ENCODE data around the gene GNAL.
"Not testable (repeated sequence)": the region's sequence is repeated elsewhere in the genome, so short reads cannot be mapped to it uniquely, and the experiment has no call there.

The GNAL gene

GRCh38 chr18:11690660-11691059, 1.6 kb downstream of the GNAL start:
- not testable (repeated sequence) for H3K4me1 ChIP-seq (ENCODE audit: control insufficient read depth, insufficient read depth, low read length); H3K27ac ChIP-seq (ENCODE audit: low read depth, low read length); H3K36me3 ChIP-seq (ENCODE audit: control insufficient read depth, insufficient read depth, low read length); H3K9ac ChIP-seq (ENCODE audit: low read length); H3K4me3 ChIP-seq (ENCODE audit: low read depth, low read length); H3K9me3 ChIP-seq (ENCODE audit: control insufficient read depth, insufficient read depth, low read depth, low read length)
- peaks cover 14% of the 10 kb centered on the region for H3K27me3 ChIP-seq (ENCODE audit: control insufficient read depth, insufficient read depth, low read length)

GRCh38 chr18:11695736-11696135, 6.7 kb downstream of the GNAL start:
- no peak overlapping the region for H3K27ac ChIP-seq (ENCODE audit: low read depth, low read length)
- no peak overlapping the region for H3K9ac ChIP-seq (ENCODE audit: low read length)
- H3K27me3 ChIP-seq (ENCODE audit: control insufficient read depth, insufficient read depth, low read length) = no peaks in the 10 kb centered on the region
- no peak overlapping the region for H3K4me3 ChIP-seq (ENCODE audit: low read depth, low read length)
- H3K4me1 ChIP-seq (ENCODE audit: control insufficient read depth, insufficient read depth, low read length) = no peaks in the 10 kb centered on the region
- no peaks in the 10 kb centered on the region for H3K36me3 ChIP-seq (ENCODE audit: control insufficient read depth, insufficient read depth, low read length)
- no peaks in the 10 kb centered on the region for H3K9me3 ChIP-seq (ENCODE audit: control insufficient read depth, insufficient read depth, low read depth, low read length)

DNA sequence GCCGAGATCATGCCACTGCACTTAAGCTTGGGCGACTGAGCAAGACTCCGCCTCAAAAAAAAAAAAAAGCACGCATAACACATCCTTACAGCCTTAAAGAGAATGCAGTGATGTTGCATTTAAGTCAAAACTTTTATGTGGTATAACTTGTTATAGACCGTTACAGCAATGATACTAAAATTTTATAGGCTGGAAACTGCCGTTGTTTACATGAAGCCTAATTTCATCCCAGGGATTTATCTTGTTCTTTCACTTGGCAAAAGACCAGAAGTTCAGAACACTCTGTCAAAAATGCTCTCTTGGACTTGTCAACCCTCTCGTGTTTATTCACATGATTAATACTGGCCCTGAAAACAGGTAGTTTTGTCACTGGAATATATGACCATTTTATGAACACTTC, 7.4 kb downstream of the GNAL start:
- H3K4me3 ChIP-seq (ENCODE audit: low read depth, low read length) = no peak overlapping the region
- no peak overlapping the region for H3K27ac ChIP-seq (ENCODE audit: low read depth, low read length)
- no peaks in the 10 kb centered on the region for H3K9me3 ChIP-seq (ENCODE audit: control insufficient read depth, insufficient read depth, low read depth, low read length)
- no peaks in the 10 kb centered on the region for H3K27me3 ChIP-seq (ENCODE audit: control insufficient read depth, insufficient read depth, low read length)
- H3K4me1 ChIP-seq (ENCODE audit: control insufficient read depth, insufficient read depth, low read length) = no peaks in the 10 kb centered on the region
- no peaks in the 10 kb centered on the region for H3K36me3 ChIP-seq (ENCODE audit: control insufficient read depth, insufficient read depth, low read length)
- H3K9ac ChIP-seq (ENCODE audit: low read length) = no peak overlapping the region

- Histone ChIP-seq H3K27ac (ENCODE audit: low read depth, low read length) (no peak overlapping the region), H3K27me3 (ENCODE audit: control insufficient read depth, insufficient read depth, low read length) (no peaks in the 10 kb centered on the region), H3K4me1 (ENCODE audit: control insufficient read depth, insufficient read depth, low read length) (peaks cover 3% of the 10 kb centered on the region; the same call in 1 of the 2 replicates), H3K9ac (ENCODE audit: low read length) (no peak overlapping the region), H3K9me3 (ENCODE audit: control insufficient read depth, insufficient read depth, low read depth, low read length) (no peaks in the 10 kb centered on the region), H3K36me3 (ENCODE audit: control insufficient read depth, insufficient read depth, low read length) (no peaks in the 10 kb centered on the region), H3K4me3 (ENCODE audit: low read depth, low read length) (no peak overlapping the region)
Measured at GRCh38 chr18:11700876-11701275, 11.8 kb downstream of the GNAL start.

DNA sequence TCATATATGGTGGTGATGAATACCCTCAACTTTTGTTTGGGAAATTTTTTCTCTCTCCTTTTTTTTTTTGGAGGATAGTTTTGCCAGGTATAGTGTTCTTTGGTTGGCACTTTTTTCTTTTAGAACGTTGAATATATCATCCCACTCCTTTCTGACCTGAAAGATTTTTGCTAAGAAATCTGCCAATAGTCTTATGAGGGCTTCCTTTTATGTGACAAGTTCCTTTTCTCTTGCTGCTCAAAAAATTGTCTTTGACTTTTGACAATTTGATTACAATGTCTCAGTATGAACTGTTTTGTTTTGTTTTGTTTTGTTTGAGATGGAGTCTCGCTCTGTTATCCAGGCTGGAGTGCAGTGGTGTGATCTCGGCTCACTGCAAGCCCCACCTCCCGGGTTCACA, 21.5 kb downstream of the GNAL start:
- Histone ChIP-seq H3K36me3 (ENCODE audit: control insufficient read depth, insufficient read depth, low read length) (no peaks in the 10 kb centered on the region), H3K27ac (ENCODE audit: low read depth, low read length) (no peak overlapping the region), H3K9ac (ENCODE audit: low read length) (no peak overlapping the region), H3K4me1 (ENCODE audit: control insufficient read depth, insufficient read depth, low read length) (peaks cover 24% of the 10 kb centered on the region), H3K27me3 (ENCODE audit: control insufficient read depth, insufficient read depth, low read length) (no peaks in the 10 kb centered on the region; the same call in 1 of the 2 replicates), H3K4me3 (ENCODE audit: low read depth, low read length) (no peak overlapping the region), H3K9me3 (ENCODE audit: control insufficient read depth, insufficient read depth, low read depth, low read length) (peaks cover 13% of the 10 kb centered on the region; the same call in 1 of the 2 replicates)

GRCh38 chr18:11713756-11714155, 24.7 kb downstream of the GNAL start:
- H3K36me3 ChIP-seq (ENCODE audit: control insufficient read depth, insufficient read depth, low read length) = no peaks in the 10 kb centered on the region
- H3K4me3 ChIP-seq (ENCODE audit: low read depth, low read length) = 0 out of 2 replicates have a peak overlapping the region, but pooled peaks have one; percentile 17
- no peaks in the 10 kb centered on the region; the same call in 1 of the 2 replicates for H3K27me3 ChIP-seq (ENCODE audit: control insufficient read depth, insufficient read depth, low read length)
- H3K4me1 ChIP-seq (ENCODE audit: control insufficient read depth, insufficient read depth, low read length) = peaks cover 24% of the 10 kb centered on the region
- peak overlapping the region; percentile 63 for H3K9ac ChIP-seq (ENCODE audit: low read length)
- peak overlapping the region; percentile 67; the same call in 1 of the 2 replicates for H3K27ac ChIP-seq (ENCODE audit: low read depth, low read length)
- peaks cover 11% of the 10 kb centered on the region; the same call in 1 of the 2 replicates for H3K9me3 ChIP-seq (ENCODE audit: control insufficient read depth, insufficient read depth, low read depth, low read length)

DNA sequence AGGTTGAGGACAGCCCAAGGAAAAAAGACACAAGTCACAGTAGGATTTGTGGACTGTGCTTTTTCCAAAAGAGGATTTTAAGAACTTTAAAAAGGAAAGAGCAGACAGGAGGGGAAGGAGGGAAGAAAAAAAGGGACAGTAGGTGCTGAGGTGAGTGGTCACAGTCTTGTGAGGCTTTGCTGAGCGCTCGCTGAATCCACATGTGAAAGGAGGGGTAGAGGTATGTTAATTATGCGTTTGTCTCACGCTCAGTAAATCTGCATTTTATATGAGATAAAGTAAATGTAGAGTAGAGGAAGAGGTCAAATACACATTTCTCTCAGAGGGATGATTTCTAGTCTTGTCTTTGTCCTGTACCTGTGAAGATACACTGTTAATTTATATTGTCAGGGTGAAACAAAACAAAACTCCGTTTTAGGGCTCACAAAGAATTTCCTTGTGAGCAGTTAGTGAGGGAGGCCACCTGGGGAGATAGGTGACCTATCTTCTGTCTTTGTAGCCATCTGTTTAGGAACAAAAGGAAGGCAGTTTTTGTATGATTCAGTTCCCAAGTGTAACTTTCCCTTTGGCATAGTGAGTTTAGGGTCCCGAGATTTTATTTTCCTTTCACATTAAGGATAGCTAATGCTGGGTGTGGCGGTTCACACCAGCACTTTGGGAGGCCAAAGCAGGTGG, 25.3 kb downstream of the GNAL start:
- Histone ChIP-seq H3K9me3 (ENCODE audit: control insufficient read depth, insufficient read depth, low read depth, low read length) (peaks cover 9% of the 10 kb centered on the region; the same call in 1 of the 2 replicates), H3K27me3 (ENCODE audit: control insufficient read depth, insufficient read depth, low read length) (no peaks in the 10 kb centered on the region; the same call in 1 of the 2 replicates), H3K4me1 (ENCODE audit: control insufficient read depth, insufficient read depth, low read length) (peaks cover 24% of the 10 kb centered on the region), H3K27ac (ENCODE audit: low read depth, low read length) (peak overlapping the region; percentile 67; the same call in 1 of the 2 replicates), H3K4me3 (ENCODE audit: low read depth, low read length) (peak overlapping the region; percentile 17; the same call in 1 of the 2 replicates), H3K9ac (ENCODE audit: low read length) (peak overlapping the region; percentile 63), H3K36me3 (ENCODE audit: control insufficient read depth, insufficient read depth, low read length) (no peaks in the 10 kb centered on the region)

DNA sequence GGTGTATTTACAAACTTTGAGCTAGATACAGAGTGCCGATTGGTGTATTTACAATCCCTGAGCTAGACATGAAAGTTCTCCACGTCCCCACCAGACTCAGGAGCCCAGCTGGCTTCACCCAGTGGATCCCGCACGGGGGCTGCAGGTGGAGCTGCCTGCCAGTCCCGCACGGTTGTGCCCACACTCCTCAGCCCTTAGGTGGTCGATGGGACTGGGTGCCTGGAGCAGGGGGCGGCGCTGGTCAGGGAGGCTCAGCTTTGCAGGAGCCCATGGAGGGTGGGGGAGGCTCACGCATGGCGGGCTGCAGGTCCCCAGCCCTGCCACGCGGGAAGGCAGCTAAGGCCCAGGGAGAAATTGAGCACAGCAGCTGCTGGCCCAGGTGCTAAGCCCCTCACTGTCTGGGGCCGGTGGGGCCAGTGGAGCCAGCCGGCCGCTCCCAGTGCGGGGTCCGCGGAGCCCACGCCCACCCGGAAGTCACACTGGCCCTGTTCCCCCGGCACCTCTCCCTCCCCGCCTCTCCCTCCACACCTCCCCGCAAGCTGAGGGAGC, 27.8 kb downstream of the GNAL start:
- H3K36me3 ChIP-seq (ENCODE audit: control insufficient read depth, insufficient read depth, low read length); H3K27me3 ChIP-seq (ENCODE audit: control insufficient read depth, insufficient read depth, low read length); H3K4me3 ChIP-seq (ENCODE audit: low read depth, low read length); H3K27ac ChIP-seq (ENCODE audit: low read depth, low read length); H3K9me3 ChIP-seq (ENCODE audit: control insufficient read depth, insufficient read depth, low read depth, low read length); H3K9ac ChIP-seq (ENCODE audit: low read length): not testable (repeated sequence)
- H3K4me1 ChIP-seq (ENCODE audit: control insufficient read depth, insufficient read depth, low read length) = peaks cover 24% of the 10 kb centered on the region

GRCh38 chr18:11719050-11719449, 30.0 kb downstream of the GNAL start:
- H3K9me3 ChIP-seq (ENCODE audit: control insufficient read depth, insufficient read depth, low read depth, low read length) = 0 out of 2 replicates have a peak, but pooled peaks cover 4% of the 10 kb centered on the region
- H3K36me3 ChIP-seq (ENCODE audit: control insufficient read depth, insufficient read depth, low read length) = no peaks in the 10 kb centered on the region
- H3K27me3 ChIP-seq (ENCODE audit: control insufficient read depth, insufficient read depth, low read length) = no peaks in the 10 kb centered on the region
- no peak overlapping the region for H3K27ac ChIP-seq (ENCODE audit: low read depth, low read length)
- no peak overlapping the region for H3K4me3 ChIP-seq (ENCODE audit: low read depth, low read length)
- H3K9ac ChIP-seq (ENCODE audit: low read length) = no peak overlapping the region
- H3K4me1 ChIP-seq (ENCODE audit: control insufficient read depth, insufficient read depth, low read length) = peaks cover 12% of the 10 kb centered on the region

GRCh38 chr18:11719621-11720020, 30.6 kb downstream of the GNAL start:
- no peak overlapping the region for H3K9ac ChIP-seq (ENCODE audit: low read length)
- H3K36me3 ChIP-seq (ENCODE audit: control insufficient read depth, insufficient read depth, low read length) = no peaks in the 10 kb centered on the region
- H3K27ac ChIP-seq (ENCODE audit: low read depth, low read length) = no peak overlapping the region
- H3K4me3 ChIP-seq (ENCODE audit: low read depth, low read length) = no peak overlapping the region
- 0 out of 2 replicates have a peak, but pooled peaks cover 4% of the 10 kb centered on the region for H3K9me3 ChIP-seq (ENCODE audit: control insufficient read depth, insufficient read depth, low read depth, low read length)
- H3K4me1 ChIP-seq (ENCODE audit: control insufficient read depth, insufficient read depth, low read length) = peaks cover 6% of the 10 kb centered on the region
- H3K27me3 ChIP-seq (ENCODE audit: control insufficient read depth, insufficient read depth, low read length) = no peaks in the 10 kb centered on the region

DNA sequence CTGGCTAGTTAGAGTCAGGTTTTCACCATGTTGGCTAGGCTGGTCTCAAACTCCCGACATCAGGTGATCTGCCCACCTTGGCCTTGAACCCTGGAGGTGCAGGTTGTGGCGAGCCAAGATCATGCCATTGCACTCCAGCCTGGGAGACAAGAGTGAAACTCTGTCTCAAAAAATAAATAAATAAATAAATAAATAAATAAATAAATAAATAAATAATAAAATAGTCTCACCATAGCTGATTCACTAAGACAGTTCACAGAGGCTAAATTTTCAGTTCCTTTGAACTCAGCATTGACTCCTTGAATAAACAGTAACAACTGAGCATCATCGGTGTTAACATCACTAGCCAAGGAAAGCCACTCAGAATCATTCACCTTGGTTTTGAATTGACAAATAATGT, 32.7 kb downstream of the GNAL start:
- no peak overlapping the region for H3K9ac ChIP-seq (ENCODE audit: low read length)

More for the DNA sequence above, 32.7 kb downstream of the GNAL start:
- Histone ChIP-seq H3K4me1 (ENCODE audit: control insufficient read depth, insufficient read depth, low read length) (0 out of 2 replicates have a peak, but pooled peaks cover 4% of the 10 kb centered on the region), H3K36me3 (ENCODE audit: control insufficient read depth, insufficient read depth, low read length) (no peaks in the 10 kb centered on the region), H3K4me3 (ENCODE audit: low read depth, low read length) (no peak overlapping the region), H3K27ac (ENCODE audit: low read depth, low read length) (no peak overlapping the region), H3K27me3 (ENCODE audit: control insufficient read depth, insufficient read depth, low read length) (no peaks in the 10 kb centered on the region), H3K9me3 (ENCODE audit: control insufficient read depth, insufficient read depth, low read depth, low read length) (peaks cover 10% of the 10 kb centered on the region; the same call in 1 of the 2 replicates)
